Right renal cortex interstitium (tissue), 3 donors: ENCODE measurements around the gene BRIP1. TPM values are rescaled to one million over a fixed set of nuclear protein-coding genes. Genes with fewer than 3 reads are reported as not detected.
A peak's percentile ranks its signal among the peaks of the same experiment; 100 is the strongest.

Experiments used
- DNase-seq, 3 donors: peaks; one replicate each; pipeline ENCODE4 v3.0.0-alpha.2; 2013; ENCODE audit warnings: low read depth in 3 of 3, low spot score in 2 of 3
- polyA plus RNA-seq, 3 donors: library from polyadenylated mRNA; unstranded; fragments of 120-200 nt; gene quantifications; one replicate each; pipeline ENCODE4 v1.2.1, GENCODE V29; 2013; ENCODE audit not compliant: insufficient read length in 3 of 3

The BRIP1 gene
- polyA plus RNA-seq, 3 donors = 9.4 to 10.4 (median 10.3) TPM

GRCh38 chr17:61644800-61645774 is 218.2 kb downstream of the BRIP1 start:
- DNase-seq = no peak

- DNase-seq = no peak
Observed at GRCh38 chr17:61642768-61643167, 220.6 kb downstream of the BRIP1 start.

DNA sequence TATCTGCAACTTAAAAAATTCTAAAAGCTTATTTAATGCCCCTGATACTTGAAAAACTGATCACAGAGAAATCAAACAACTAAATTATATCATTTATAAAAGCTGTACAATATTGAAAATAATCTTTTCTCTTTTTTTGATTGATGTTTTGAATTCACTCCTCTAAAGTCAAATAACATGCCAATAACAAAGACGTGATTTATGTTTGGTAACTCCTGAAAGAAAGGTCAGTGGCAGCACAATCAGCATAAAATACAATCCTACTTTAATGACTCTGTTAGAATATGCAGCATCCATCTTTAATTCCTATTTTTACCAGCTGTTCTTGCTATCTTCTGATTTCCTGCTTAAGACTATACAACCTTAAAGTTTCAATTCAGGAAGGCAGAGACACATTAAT is 221.6 kb downstream of the BRIP1 start:
- no peak for DNase-seq

DNA sequence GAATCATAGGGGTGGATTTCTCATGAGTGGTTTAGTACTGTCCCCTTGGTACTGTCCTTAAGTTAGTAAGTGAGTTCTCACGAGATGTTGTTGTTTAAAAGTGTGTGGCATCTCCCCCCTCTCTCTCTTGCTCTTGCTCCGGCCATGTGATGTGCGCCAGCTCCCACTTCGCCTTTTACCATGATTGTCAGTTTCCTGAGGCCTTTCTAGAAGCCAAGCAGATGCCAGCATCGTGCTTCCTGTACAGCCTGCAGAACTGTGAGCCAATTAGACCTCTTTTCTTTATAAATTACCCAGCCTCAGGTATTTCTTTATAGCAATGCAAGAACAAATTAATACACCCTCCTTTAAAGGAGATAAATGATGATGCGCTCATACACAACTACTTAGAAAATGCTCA is 222.2 kb downstream of the BRIP1 start:
- DNase-seq = no peak

DNA sequence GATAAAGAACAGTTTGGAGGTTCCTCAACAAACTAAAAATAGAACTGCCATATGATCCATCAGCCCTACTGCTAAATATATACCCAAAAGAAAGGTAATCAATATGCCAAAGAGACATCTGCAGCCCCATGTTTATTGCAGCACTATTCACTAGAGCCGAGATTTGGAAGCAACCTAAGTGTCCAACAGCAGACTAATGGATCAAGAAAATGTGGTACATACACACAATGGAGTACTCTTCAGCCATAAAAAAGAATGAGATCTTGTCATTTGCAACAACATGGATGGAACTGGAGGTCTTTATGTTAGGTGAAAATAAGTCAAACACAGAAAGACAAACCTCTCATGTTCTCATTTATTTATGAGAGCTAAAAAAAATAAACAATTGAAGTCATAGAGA is 223.5 kb downstream of the BRIP1 start:
- DNase-seq = no peak

GRCh38 chr17:61638087-61638486 is 225.2 kb downstream of the BRIP1 start:
- no peak for DNase-seq

GRCh38 chr17:61635913-61636432 is 227.4 kb downstream of the BRIP1 start:
- DNase-seq = peak in 1 of 3 donors; percentile 12

DNA sequence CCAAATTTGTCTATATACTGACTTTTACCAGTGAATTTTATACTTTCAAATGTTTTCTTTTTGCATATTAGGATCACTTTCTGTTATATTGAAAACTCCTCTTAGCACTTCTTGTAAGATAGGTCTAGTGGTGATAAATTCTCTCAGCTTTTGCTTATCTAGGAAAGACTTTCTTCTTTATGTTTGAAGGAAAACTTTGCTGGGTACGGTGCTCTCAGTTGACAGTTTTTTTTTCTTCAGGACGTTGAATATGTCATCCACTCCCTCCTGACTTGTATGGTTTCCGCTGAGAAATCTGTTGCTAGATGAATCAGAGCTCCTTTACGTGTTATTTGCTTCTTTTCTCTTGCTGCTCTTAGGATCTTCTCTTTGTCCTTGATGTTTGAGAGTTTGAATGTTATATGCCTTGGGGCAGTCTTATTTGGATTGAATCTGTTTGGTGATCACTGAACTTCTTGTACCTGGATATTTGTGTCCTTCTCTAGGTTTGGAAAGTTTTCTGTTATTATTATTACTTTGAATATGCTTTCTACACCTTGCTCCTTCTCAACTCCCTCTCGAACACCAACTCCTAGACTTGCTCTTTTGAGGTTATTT is 228.3 kb downstream of the BRIP1 start:
- no peak for DNase-seq

- no peak for DNase-seq
Observed at GRCh38 chr17:61634011-61634539, 229.3 kb downstream of the BRIP1 start.

DNA sequence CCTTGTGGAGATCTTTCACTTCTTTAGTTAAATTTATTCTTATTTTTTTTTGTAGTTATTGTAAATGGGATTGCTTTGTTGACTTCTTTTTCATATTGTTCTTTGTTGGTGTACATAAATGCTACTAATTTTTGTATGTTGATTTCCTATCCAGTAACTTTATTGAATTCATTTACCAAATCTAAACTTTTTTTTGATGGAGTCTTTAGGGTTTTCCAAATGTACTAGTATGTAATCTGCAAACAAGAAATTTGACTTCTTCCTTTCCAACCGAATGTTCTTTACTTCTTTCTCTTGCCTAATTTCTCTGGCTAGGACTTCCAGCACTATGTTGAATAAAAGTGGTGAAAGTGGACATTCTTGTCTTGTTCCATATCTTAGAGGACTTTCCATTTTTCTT is 230.5 kb downstream of the BRIP1 start:
- no peak for DNase-seq

GRCh38 chr17:61631800-61632199 is 231.5 kb downstream of the BRIP1 start:
- no peak for DNase-seq

Other genes with a start within 250 kb of the BRIP1 start
- 10 to 100 TPM; 11.7 to 13.6 (median 12.3) TPM for gene INTS2, start 64.5 kb upstream of the BRIP1 start, polyA plus RNA-seq
- 10 to 100 TPM; 49.5 to 53.1 (median 51.9) TPM for gene MED13, start 201.8 kb upstream of the BRIP1 start, polyA plus RNA-seq